Stimulated activated CD8-positive, alpha-beta memory T cell treated with anti-CD3 and anti-CD28 coated beads, Interleukin-12 subunit alpha, Interleukin-12 subunit beta, amount 100 ng/mL, for 24 hours (primary cell): ENCODE results near the gene BCL2L2.

ENCODE experiments used
- DNase-seq: peaks from one replicate; pipeline ENCODE4 v3.0.0-alpha.2; 2020; ENCODE audit errors: extremely low read depth

The BCL2L2 gene

DNA sequence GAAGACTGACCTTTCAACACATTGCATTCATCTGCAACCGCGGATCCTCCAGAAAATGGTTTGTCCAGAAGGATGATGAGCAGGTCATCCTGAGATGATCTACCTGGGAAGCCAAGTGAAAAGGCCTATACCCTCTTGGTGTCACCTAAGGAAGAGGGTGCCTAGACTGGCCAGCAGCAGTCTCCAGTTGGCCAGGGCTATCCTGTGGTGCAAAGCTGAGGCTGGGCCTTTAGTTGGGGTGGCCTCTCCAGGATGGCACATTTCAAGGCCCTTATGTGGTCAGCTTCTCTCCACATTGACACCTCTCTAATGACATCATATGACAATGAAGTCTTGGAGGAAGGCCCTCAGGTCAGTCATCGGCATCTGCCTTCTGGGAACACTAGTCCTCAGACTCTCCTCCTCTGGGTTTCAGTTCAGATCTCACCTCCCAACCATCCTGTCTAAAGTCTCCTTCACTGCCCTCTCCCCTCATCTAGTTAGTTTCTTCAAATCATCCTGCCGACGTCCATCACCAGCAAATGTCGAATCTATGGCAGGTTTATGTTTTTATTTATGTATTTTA lies 49.3 kb downstream of the BCL2L2 start:
- DNase-seq: no peak

- DNase-seq: no peak
These were observed 50.0 kb downstream of the BCL2L2 start for GRCh38 chr14:23356662-23357061.

DNA sequence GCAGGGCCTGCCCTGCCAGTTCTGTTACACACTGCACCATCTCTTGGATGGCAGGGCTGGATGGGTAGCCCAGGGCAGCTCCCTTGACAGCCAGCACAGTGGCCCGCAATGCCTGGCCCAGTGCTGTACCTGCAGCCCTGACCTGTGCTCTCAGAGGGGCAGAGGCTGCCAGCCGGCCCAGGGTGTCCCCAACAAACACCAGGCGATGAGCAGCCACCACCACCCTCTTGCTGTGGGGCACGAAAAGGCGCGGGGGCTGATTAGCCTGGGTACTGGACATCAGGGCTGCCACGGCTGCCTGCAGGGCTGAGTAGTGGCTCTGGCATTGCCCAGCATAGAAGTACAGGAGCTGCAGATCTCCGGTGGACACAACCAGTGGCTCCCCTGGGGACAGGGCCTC lies 50.6 kb downstream of the BCL2L2 start:
- DNase-seq: no peak

GRCh38 chr14:23358042-23358441 lies 51.4 kb downstream of the BCL2L2 start:
- DNase-seq: no peak

GRCh38 chr14:23358553-23359166 lies 52.0 kb downstream of the BCL2L2 start:
- DNase-seq: no peak

DNA sequence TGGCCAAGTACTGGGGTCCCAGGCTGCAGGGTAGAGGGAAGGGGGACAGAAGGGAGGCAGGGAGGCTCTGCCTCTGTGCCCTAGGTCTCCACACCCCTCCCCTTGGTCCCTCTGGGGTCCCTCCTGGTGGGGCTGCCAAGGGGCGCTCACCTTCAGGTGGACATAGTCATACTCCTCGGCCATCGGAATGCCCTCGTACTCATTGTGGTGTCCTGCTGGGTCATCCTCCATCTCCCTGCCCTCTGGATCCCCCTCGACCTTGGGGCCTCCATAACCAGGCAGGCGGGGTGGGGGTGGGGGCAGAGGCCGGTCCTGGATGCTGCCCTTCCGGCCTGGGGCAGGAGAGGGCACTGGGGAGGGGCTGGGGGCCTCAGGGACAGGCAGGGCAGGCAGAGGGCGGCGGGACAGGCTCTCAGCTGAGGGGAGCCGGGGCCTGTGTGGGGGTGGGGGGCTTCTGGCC lies 52.6 kb downstream of the BCL2L2 start:
- DNase-seq: no peak

GRCh38 chr14:23359722-23360447 lies 53.3 kb downstream of the BCL2L2 start:
- DNase-seq: no peak

- no peak for DNase-seq
These were observed 53.9 kb downstream of the BCL2L2 start for GRCh38 chr14:23360496-23360895.

- no peak for DNase-seq
These were observed 54.7 kb downstream of the BCL2L2 start for GRCh38 chr14:23361320-23361719.
